ENCODE data around the gene SFTA2.
"Not testable (repeated sequence)": the region's sequence is repeated elsewhere in the genome, so short reads cannot be mapped to it uniquely, and the experiment has no call there.

Gene SFTA2

GRCh38 chr6:30931969-30932645 is at the start of gene SFTA2:
Gene SFTA2, minus strand, starts transcription at chr6:30932170. Its CDS starts 74 bp downstream, at chr6:30932096.
- TF ChIP-seq CTCF (IDR thresholded peaks at IDR 0.05; ENCODE audit: low read depth, low read length, missing control alignments): no peak

GRCh38 chr6:30979690-30980089 is 47.7 kb upstream of the SFTA2 start:
- no peak overlapping the region for H3K4me3 ChIP-seq (replicated peaks; ENCODE audit: low read depth, low read length)
- TF ChIP-seq CTCF (IDR thresholded peaks at IDR 0.05; ENCODE audit: low read depth, low read length, missing control alignments): no peak
- no peak for DNase-seq (ENCODE audit: extremely low read depth, low read depth)

More at GRCh38 chr6:30931969-30932645, at the start of gene SFTA2:
- H3K4me3 ChIP-seq (replicated peaks; ENCODE audit: low read depth, low read length): no peak within 1 kb of the TSS
- DNase-seq (ENCODE audit: extremely low read depth, low read depth): no peak

- H3K4me3 ChIP-seq (replicated peaks; ENCODE audit: low read depth, low read length): no peak overlapping the region
- DNase-seq (ENCODE audit: extremely low read depth, low read depth): no peak
- TF ChIP-seq CTCF (IDR thresholded peaks at IDR 0.05; ENCODE audit: low read depth, low read length, missing control alignments): no peak
These were observed 47.2 kb upstream of the SFTA2 start for GRCh38 chr6:30979141-30979540.

- no peak for DNase-seq (ENCODE audit: extremely low read depth, low read depth)
- H3K4me3 ChIP-seq (replicated peaks; ENCODE audit: low read depth, low read length): no peak overlapping the region
- TF ChIP-seq CTCF (IDR thresholded peaks at IDR 0.05; ENCODE audit: low read depth, low read length, missing control alignments): no peak
These were observed 42.7 kb upstream of the SFTA2 start for GRCh38 chr6:30974490-30975252.

- no peak overlapping the region for H3K4me3 ChIP-seq (replicated peaks; ENCODE audit: low read depth, low read length)
- TF ChIP-seq CTCF (IDR thresholded peaks at IDR 0.05; ENCODE audit: low read depth, low read length, missing control alignments): no peak
- DNase-seq (ENCODE audit: extremely low read depth, low read depth): no peak
These were observed 40.8 kb upstream of the SFTA2 start for GRCh38 chr6:30972816-30973215.

- no peak overlapping the region for H3K4me3 ChIP-seq (replicated peaks; ENCODE audit: low read depth, low read length)
- no peak for TF ChIP-seq CTCF (IDR thresholded peaks at IDR 0.05; ENCODE audit: low read depth, low read length, missing control alignments)
- no peak for DNase-seq (ENCODE audit: extremely low read depth, low read depth)
These were observed 39.0 kb upstream of the SFTA2 start for GRCh38 chr6:30970946-30971345.

GRCh38 chr6:30969171-30969570 is 37.2 kb upstream of the SFTA2 start:
- DNase-seq (ENCODE audit: extremely low read depth, low read depth): not testable (repeated sequence)

More at GRCh38 chr6:30969171-30969570, 37.2 kb upstream of the SFTA2 start:
- not testable (repeated sequence) for H3K4me3 ChIP-seq (replicated peaks; ENCODE audit: low read depth, low read length)
